GM12878 (cell line): ENCODE results near the gene GLT6D1. TPM values are rescaled to one million over a fixed set of nuclear protein-coding genes. Genes with fewer than 3 reads are reported as not detected.

Source experiments
- ATAC-seq: fragments of 200-7000 bp; cut with Tn5 transposase; 3 replicates; pipeline ENCODE4 v1.9.1; 2020; ENCODE audit warnings: mild to moderate bottlenecking, moderate library complexity
- BruUV-seq: library from RNA; stranded (reverse); fragments of 400-500 nt; replicated peaks from 2 replicates; lab custom pipeline; 2021; lab: Mats Ljungman, UMichigan
- CTCF ChIA-PET: fragments of 300-600 bp; sonication (Branson Sonifier 250); formaldehyde crosslinking; extraction: SDS; loops from one replicate; lab custom pipeline; 2021; ENCODE audit warnings: inconsistent platforms; lab: Yijun Ruan, JAX
- POLR2A ChIA-PET: fragments of 350-600 bp; formaldehyde crosslinking; extraction: SDS; loops from one replicate; lab custom pipeline; 2021; ENCODE audit warnings: inconsistent platforms; lab: Charles Lee
- RAD21 ChIA-PET: fragments of 300-600 bp; sonication (Branson Sonifier 250); formaldehyde crosslinking; loops from one replicate; lab custom pipeline; 2023; ENCODE audit warnings: antibody characterized with exemption; ENCODE audit not compliant: unreplicated experiment; lab: Charles Lee
- SMC1A ChIA-PET: fragments of 300-600 bp; sonication (Branson Sonifier 250); formaldehyde crosslinking; loops from one replicate; lab custom pipeline; 2023; ENCODE audit not compliant: unreplicated experiment, uncharacterized antibody; lab: Charles Lee
- DNase-seq: peaks from one replicate; pipeline ENCODE4 v3.0.0-alpha.2; 2011; ENCODE audit warnings: low read depth, low spot score
- FAIRE-seq: peaks from 3 replicates; lab custom pipeline; 2011; peaks lifted over from hg19 to GRCh38; lab: Jason Lieb, UNC
- H2AFZ ChIP-seq: 2 replicates; pipeline ENCODE4 v1.6.0; 2011; ENCODE audit warnings: low read depth, low read length, control low read depth; ENCODE audit not compliant: control insufficient read depth
- H3K27ac ChIP-seq: 2 replicates; pipeline ENCODE4 v1.5.1; 2011; ENCODE audit warnings: control low read depth; ENCODE audit not compliant: control insufficient read depth, insufficient read depth
- H3K27me3 ChIP-seq, 2 experiments: replicated peaks in 1 of 2; 2 replicates each; pipeline versions ENCODE4 v1.6.0 to v1.6.1; 2011; ENCODE audit warnings: low read length in 1 of 2; ENCODE audit not compliant: control insufficient read depth in 2 of 2, insufficient read depth in 2 of 2
- H3K36me3 ChIP-seq, 2 experiments: 2 replicates each; pipeline ENCODE4 v1.5.1; 2011; ENCODE audit warnings: low read length in 1 of 2; ENCODE audit not compliant: control insufficient read depth in 2 of 2, insufficient read depth in 2 of 2
- H3K4me1 ChIP-seq: 2 replicates; pipeline ENCODE4 v1.6.1; 2011; ENCODE audit warnings: mild to moderate bottlenecking, low read length, moderate library complexity, mixed read lengths; ENCODE audit not compliant: control insufficient read depth, insufficient read depth
- H3K4me2 ChIP-seq: 2 replicates; pipeline ENCODE4 v1.6.0; 2011; ENCODE audit warnings: control low read depth; ENCODE audit not compliant: control insufficient read depth, insufficient read depth
- H3K4me3 ChIP-seq: fragments of 200-600 bp; sonication (generic); 2 replicates; pipeline ENCODE4 v1.5.1; 2016
- H3K79me2 ChIP-seq: 2 replicates; pipeline ENCODE4 v1.6.0; 2011; ENCODE audit warnings: low read length; ENCODE audit not compliant: control insufficient read depth, insufficient read depth
- H3K9ac ChIP-seq: 2 replicates; pipeline ENCODE4 v1.8.0; 2011; ENCODE audit warnings: low read length, control low read depth, mixed read lengths; ENCODE audit not compliant: control insufficient read depth, insufficient read depth
- H3K9me3 ChIP-seq: replicated peaks from 3 replicates; pipeline ENCODE4 v1.5.1; 2011; ENCODE audit warnings: mild to moderate bottlenecking, low read length; ENCODE audit not compliant: control insufficient read depth, insufficient read depth
- H4K20me1 ChIP-seq: 2 replicates; pipeline ENCODE4 v1.6.0; 2011; ENCODE audit not compliant: control insufficient read depth, insufficient read depth
- CBX5 ChIP-seq: sonication (generic); IDR thresholded peaks from 2 replicates; pipeline ENCODE4 v1.6.1; 2016; ENCODE audit warnings: low read depth, moderate library complexity, mild to moderate bottlenecking, inconsistent platforms
- EZH2 ChIP-seq: IDR thresholded peaks from 2 replicates; pipeline ENCODE4 v1.6.1; 2012; ENCODE audit warnings: low read depth, mild to moderate bottlenecking, control low read depth, inconsistent platforms, low read length, borderline replicate concordance; ENCODE audit not compliant: control insufficient read depth
- NFYA ChIP-seq: IDR thresholded peaks from 2 replicates; pipeline ENCODE4 v1.6.1; 2011; ENCODE audit warnings: low read depth, mild to moderate bottlenecking, low read length, improper control_type of control experiment, borderline replicate concordance
- TARDBP ChIP-seq: IDR thresholded peaks from 2 replicates; pipeline ENCODE4 v1.6.1; 2016; ENCODE audit warnings: borderline replicate concordance
- TBL1XR1 ChIP-seq: IDR thresholded peaks from 2 replicates; pipeline ENCODE4 v1.6.1; 2012; ENCODE audit warnings: low read depth, low read length, improper control_type of control experiment
- WGBS: methylation state at CpG from one replicate; pipeline ENCODE4 v1.1.6; 2016; ENCODE audit warnings: low lambda C conversion rate; ENCODE audit not compliant: insufficient replicate concordance, insufficient coverage; ENCODE audit errors: missing lambda C conversion rate; 5-methylcytosine and 5-hydroxymethylcytosine counted together
- in situ Hi-C: fragments of 300-500 bp; cut with MboI; formaldehyde crosslinking; loops from 9 replicates; pipeline ENCODE4 v1.14.3; 2018; ENCODE audit warnings: mixed read lengths
- intact Hi-C: fragments of 100-400 bp; cut with micrococcal nuclease; formaldehyde crosslinking; loops from one replicate; pipeline ENCODE4 v1.14.2; 2022; ENCODE audit not compliant: unreplicated experiment
- polyA plus RNA-seq, 11 experiments: library from polyadenylated mRNA; depleted of rRNA in 4 of 11; unstranded in 6 of 11; stranded (reverse) in 5 of 11; fragments of >200 nt; fragmentation: Nextera tagmentation in 4 of 11; fragmentation: Illumina TruSeq in 1 of 11; extraction: Ambion mirVana in 4 of 11; extraction: Trizol in 1 of 11; gene quantifications; 1 replicate in 1 of 11; 2 replicates in 10 of 11; pipeline versions ENCODE4 v1.2.1 to v1.2.3, GENCODE V29; 2011 to 2016; ENCODE audit warnings: inconsistent platforms in 2 of 11, missing spikeins in 2 of 11, low read depth in 1 of 11
- total RNA-seq, 4 experiments: library from RNA; depleted of rRNA in 3 of 4; stranded (reverse); fragments of >200 nt in 3 of 4; fragmentation: Illumina TruSeq in 1 of 4; extraction: Trizol in 1 of 4; gene quantifications; 2 replicates each; pipeline versions ENCODE4 v1.2.1 to v1.2.3, GENCODE V29; 2013 to 2021

GLT6D1 gene
- total and polyA plus RNA-seq, 10 of the 15 experiments (the other 5 are each of a cell fraction or from before 2014, with no cell fraction given) = not detected

GRCh38 chr9:135647884-135648283 is 8.5 kb upstream of the GLT6D1 start:
- peaks cover 2% of the 10 kb centered on the region for H3K9me3 ChIP-seq
- no peaks in the 10 kb centered on the region for H4K20me1 ChIP-seq
- H3K4me3 ChIP-seq = no peak overlapping the region
- POLR2A ChIA-PET = no interaction called here
- TF ChIP-seq CBX5 (0 out of 2 replicates have a peak, but pooled peaks have one; percentile 72), TARDBP (no peak)
- SMC1A ChIA-PET = no interaction called here
- FAIRE-seq (no peak), DNase-seq (no peak), ATAC-seq (no peak)
- BruUV-seq = no TSS peak
- H3K4me2 ChIP-seq = no peak overlapping the region
- RAD21 ChIA-PET = no interaction called here
- CTCF ChIA-PET = no interaction called here
- H2AFZ ChIP-seq = no peak overlapping the region
- intact Hi-C loops (no loop called here), in situ Hi-C loops (no loop called here)
- no peak overlapping the region for H3K9ac ChIP-seq
- no peaks in the 10 kb centered on the region for H3K4me1 ChIP-seq
- H3K36me3 ChIP-seq = no peaks in the 10 kb centered on the region
- no peaks in the 10 kb centered on the region; a peak in 1 of 4 replicates for H3K27me3 ChIP-seq
- H3K27ac ChIP-seq = no peak overlapping the region
- WGBS = 30% methylated on average over 4 of the region's 4 CpGs
- no peaks in the 10 kb centered on the region for H3K79me2 ChIP-seq

- TF ChIP-seq EZH2 = no peak
- 0 out of 2 replicates have a peak, but pooled peaks have one; percentile 45 for TF ChIP-seq CBX5
- TF ChIP-seq NFYA = no peak
- no peak for TF ChIP-seq TBL1XR1
- SMC1A ChIA-PET = no interaction called here
- no peak for DNase-seq
- FAIRE-seq = no peak
- Histone ChIP-seq H3K79me2 (no peaks in the 10 kb centered on the region), H3K4me3 (no peak overlapping the region), H3K4me2 (no peak overlapping the region), H3K27me3 (no peaks in the 10 kb centered on the region; a peak in 1 of 4 replicates), H3K4me1 (no peaks in the 10 kb centered on the region), H4K20me1 (no peaks in the 10 kb centered on the region), H3K9ac (no peak overlapping the region), H3K27ac (no peak overlapping the region), H2AFZ (no peak overlapping the region), H3K9me3 (peaks cover 2% of the 10 kb centered on the region), H3K36me3 (no peaks in the 10 kb centered on the region)
- no peak for ATAC-seq
- in situ Hi-C loops (no loop called here), intact Hi-C loops (no loop called here)
- POLR2A ChIA-PET = no interaction called here
- CTCF ChIA-PET = no interaction called here
- WGBS = 21% methylated on average over 5 of the region's 5 CpGs
- RAD21 ChIA-PET = no interaction called here
- no TSS peak for BruUV-seq
Observed at GRCh38 chr9:135644631-135645218, 5.4 kb upstream of the GLT6D1 start.
